ENCODE results near the gene IRF7.

The IRF7 gene

GRCh38 chr11:606245-606644 is 9.5 kb downstream of the IRF7 start:
- no peak for DNase-seq

DNA sequence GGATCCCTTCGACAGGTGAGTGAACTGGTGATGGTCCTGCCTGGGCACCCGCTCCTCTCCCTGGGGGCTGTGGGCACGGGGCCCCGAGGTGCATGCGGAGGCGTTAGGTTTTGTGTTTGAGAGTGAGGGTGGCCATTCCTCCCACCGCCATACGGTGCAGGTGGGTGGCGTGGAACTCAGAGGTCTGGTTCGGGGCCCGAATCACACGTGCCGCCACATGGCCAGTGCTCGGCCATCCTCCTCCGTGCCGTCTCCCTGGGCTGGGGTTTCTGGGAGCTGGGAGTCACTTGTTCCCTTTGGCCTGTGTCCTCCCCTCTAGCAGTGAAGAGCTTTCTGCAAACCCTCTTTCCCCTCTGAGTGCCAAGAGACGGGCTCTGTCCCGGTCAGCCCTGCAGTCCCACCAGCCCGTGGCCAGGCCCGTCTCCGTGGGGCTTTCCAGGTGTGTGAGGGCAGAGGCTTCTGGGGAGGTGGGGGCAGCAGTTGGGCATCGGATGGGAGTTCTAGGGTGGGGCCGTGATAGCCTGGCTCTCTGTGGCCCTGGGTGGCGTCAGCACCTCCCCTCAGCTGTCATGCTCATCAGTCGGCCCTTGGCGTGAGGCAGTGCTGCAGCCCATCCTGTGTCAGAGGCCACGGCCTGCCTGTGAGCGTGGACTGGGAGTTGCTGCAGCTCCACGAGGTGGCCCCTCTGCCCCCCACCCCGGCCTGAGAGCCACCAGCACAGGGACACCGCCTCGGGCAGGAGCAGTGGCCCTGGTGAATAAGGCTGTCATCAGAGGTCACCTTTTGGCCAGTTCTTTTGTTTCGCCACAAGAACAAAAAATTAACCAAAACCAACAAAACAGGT is 10.2 kb downstream of the IRF7 start:
- DNase-seq, result no peak

GRCh38 chr11:603154-603553 is 12.6 kb downstream of the IRF7 start:
- DNase-seq, result no peak

DNA sequence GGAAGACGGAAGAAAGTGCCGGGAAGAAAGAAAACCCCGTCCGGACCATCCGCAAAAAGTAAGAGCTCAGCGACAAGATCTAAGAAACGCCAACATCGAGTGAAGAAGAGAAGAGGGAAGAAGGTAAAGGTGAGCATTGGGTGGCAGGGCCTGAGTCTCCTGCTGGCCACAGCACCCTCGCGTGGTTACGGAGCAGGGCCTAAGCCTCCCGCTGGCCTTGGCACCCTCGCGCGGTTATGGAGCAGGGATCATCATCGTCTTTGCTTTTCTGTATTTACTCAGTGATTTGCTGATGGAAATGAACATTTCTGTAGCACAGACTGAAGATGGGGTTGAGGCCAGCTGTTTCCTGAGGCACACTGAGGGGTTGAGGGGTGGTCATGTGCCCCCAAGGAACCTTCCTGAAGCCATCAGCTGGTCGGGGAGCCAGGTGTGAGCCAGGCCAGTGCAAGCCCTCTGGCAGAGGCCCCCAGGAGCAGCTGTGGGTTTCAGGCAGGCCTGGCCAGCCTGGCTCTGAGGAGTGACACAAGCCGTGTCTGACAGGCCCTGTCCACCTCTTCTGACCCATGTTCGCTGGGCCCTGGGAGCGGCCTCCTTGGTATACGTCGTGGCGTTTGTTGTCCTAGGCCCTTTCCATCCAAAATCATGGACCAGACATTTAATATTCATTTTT is 14.0 kb downstream of the IRF7 start:
- DNase-seq, result no peak

GRCh38 chr11:598005-598680 is 17.6 kb downstream of the IRF7 start:
- DNase-seq, result no peak

DNA sequence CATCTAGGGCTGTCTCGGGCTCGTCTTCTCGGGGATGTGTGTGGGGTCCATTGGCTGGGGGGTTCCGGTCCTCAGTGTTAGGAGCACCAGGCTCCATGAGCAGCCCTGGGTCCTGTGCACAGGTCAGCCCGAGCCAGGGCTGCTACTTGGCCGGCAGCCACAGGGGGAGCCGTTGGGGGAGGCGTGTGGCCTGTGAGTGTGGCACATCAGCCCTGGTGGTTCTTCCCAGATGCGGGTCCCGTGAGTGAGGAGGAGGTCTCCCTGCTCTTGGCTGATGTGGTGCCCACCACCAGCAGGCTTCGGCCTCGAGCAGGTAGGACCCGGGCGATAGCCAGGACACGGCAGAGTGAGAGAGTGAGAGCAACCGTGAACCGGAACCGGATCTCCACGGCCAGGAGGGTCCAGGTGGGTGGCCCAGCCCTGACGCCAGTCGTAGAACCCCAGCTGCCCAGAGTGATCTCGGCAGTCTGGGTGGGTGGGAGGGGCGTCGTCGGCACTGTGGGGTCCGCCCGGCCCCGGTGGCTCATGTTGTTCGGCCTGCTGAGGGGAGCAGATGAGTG is 18.5 kb downstream of the IRF7 start:
- DNase-seq, result peak; percentile 6

DNA sequence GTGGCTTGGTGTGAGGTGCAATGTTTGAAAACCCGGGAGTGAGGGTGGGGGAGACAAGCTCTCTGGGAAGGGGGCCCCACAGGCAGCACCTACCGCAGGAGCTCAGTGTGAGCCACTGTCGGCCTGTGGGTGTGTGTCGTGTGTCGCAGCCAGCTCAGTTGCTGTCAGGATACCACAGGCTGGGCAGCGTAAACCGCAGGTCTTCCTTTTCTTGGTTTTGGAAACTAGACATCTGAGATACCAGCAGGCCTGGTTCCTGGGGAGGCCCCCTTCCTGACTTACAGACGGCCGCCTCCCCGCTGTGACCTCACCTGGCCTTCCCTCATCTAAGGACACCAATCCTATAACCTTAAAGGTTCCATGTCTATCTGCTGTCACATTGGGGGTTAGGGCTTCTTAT is 19.4 kb downstream of the IRF7 start:
- no peak for DNase-seq

DNA sequence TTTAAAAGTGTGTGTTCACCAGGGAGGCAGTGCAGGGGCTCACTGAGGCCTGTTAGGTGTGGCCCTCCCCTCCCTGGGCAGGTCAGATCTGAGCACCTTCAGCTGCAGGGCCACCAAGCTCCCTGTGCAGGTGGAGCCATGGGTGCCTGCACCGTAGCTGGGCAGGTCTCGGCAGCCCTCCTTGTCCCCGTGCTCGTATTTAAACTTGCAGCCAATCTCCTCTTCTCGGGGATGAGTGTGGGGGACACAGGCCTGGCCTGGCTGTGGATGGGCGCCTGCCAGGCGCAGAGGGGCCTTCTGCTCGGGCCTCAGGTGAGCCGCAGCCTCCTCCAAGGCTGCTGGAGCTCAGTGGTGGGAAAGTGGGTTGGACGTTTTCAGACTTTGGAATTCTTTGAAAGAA is 20.4 kb downstream of the IRF7 start:
- DNase-seq, result no peak

DNA sequence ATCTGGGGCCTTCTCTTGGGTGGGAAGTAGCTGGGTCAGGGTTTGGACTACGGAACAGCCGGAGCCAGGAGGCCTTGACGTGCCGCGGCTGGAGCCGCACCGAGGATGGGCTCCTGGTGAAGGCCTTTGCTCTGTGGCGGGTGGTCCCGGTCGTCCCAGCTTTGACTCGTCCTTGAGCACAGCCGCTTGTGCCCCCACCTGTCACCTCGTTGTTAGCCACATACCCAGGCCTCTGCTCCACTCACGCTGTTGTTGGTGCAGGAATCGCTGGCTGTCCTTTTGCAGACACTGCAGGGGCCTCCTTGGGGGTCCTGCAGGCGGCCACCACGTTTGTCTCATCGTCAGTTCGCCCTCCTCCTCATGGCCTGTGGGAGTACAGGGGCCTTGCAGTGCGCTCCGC is 22.4 kb downstream of the IRF7 start:
- DNase-seq, result no peak

DNA sequence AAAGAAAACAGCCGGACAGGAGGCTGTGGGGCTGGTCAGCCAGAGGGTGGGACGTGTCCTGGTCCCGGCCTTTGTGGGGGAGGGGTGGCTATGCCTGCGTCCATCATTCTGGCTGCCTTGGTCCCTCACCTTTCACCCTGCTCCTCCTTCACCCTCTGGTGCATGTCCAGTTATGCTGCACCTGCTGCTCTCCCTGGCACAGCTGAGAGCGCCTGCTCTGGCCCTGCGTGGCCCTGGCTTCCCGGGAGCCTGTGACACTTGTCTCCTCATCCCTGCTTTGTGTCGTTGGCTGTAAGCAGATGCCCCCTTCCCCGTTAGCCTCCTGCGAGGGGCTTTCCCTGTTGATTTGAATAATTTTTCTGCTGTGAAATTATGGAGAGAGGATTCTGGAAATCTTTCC is 22.8 kb downstream of the IRF7 start:
- DNase-seq, result no peak

GRCh38 chr11:592501-592900 is 23.2 kb downstream of the IRF7 start:
- DNase-seq, result no peak

DNA sequence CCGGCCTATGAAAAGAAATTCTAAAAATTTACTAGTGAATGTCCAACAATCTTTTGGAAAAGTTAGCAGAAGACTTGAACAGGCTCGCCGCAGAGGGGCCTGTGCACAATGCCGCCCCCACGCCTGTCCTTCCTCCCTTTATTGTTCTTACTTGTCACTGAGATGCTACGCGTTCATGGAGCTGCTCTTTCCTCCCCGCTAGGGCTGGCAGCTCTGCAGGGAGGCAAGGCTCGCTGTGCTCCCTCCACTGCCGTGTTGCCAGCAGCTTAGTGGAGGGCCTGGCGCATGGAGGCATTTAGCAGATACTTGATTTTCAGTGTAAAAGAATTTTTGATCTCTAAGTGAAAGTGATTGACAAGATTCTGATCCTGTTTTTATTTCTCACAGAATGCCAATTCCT is 24.8 kb downstream of the IRF7 start:
- DNase-seq, result no peak

- DNase-seq, result no peak
Observed at GRCh38 chr11:589798-590197, 26.0 kb downstream of the IRF7 start.

DNA sequence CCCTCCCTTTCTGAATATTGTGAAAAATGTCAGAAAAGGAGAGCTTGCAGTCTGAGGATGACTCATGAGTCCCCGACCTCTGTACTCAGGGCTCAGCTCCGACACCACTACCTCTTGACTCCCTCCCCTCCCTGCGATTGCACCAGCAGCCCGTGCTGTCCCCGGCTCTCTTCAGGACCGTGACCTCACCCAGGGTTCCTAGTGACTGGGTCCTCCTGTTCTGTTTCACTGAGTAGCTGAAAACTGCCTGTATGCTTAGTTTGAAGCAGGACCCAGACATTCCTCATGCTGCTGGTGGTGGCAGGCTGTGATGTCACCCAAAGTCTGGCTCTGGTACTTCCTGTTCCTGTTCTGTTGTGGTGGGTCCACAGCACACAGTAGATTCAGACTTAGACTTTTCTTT is 27.8 kb downstream of the IRF7 start:
- no peak for DNase-seq

DNA sequence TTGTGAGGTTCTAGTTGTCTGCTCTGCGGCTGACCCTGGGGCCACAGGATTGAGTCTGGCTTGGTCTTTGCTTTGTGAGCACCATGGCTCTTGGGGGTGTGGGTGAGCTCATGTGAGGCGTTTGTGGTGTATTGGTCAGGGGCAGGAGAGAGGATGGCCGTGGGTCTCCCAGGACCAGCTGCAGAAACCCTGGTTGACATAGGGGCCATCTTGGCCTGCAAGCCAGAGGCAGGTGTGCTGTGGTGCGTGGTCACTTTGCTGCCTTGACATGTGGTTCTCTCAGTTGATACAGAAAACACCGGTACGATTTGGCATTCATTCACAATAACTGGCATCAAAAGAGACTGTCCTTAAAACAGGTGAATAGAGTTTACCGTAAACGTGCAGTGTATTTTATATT is 28.2 kb downstream of the IRF7 start:
- no peak for DNase-seq

DNA sequence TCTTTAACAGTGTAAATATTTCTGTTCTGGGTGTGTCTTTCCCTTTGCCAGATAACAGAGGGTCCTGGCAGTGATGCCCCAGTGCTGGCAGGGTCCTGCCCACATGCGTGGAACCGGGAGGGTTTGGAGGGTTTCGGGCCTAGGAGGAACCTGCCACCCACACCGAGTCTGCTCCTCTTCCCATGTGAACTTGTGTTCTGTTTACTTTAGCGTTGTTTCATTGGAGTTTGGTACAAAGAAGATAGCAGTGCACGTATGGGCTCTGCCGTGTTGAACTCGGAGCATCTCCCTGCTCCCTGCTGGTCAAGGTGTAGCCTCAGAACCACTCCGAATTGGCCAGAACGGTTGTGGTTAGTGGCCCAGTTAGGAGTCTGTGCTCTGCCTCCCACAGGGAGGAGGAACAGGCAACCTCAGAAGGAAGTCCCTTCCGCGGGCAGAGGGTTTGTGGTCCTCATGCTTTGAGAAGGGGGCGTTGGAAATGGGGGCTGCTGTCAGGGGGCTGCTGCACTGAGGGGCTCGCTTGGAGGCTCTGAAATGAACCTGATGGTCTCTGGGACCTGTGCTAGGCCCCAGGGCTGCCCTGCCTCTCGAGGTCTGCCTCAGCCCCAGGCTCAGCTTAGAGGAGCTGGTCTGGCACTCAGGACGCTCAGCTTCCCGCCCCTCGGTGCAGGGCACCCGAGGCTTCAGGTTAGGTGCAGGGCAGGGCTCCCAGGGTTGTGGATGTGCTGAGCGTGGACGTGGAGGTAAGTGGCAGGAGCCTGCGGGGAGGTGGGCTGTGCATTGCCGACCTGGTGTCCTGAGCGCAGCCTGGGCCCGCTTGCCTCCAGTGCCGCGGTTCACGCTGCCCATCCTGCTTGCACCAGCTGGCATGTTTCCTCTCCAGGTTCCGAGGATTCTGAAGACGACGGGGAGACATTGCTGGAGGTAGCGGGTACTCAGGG is 29.1 kb downstream of the IRF7 start:
- DNase-seq, result no peak

DNA sequence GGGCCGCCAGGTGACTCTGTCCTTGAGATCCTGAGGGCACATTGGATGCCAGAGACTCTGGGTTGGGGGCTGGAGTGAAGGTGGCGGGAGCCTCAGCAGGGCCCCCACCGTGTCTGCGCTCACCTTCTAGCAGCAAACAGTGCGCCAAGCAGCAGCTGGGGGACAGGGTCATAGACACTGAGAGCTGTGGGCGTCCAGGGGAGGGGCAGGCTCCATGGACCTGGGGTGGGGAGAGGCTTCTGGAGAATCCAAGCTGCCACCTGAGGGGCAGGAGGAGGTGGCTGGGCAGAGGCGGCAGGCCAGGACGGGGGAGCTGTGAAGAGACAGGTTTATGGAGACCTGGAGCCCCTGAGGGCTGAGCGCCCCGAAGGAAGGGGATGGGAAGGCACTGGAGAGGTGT is 31.5 kb downstream of the IRF7 start:
- DNase-seq, result no peak

GRCh38 chr11:581752-582151 is 34.0 kb downstream of the IRF7 start:
- DNase-seq, result no peak

DNA sequence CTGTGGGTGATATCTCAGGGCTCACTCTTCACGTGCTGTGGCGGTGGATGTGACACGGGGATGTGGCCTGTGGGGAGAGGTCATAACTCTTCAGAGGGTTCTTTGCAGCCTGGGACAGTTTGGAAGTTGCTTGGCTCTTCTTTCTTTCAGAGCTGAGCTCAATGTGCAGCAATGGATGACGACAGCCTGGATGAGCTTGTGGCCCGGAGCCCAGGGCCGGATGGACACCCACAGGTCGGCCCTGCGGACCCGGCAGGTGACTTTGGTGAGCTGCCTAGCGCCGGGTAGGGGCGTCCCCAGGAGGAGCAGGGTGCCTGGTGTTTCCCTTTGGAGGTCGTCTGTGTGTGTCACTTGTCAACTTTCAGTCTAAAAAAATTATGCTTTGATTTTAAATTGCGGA is 34.4 kb downstream of the IRF7 start:
- DNase-seq, result no peak

GRCh38 chr11:579830-580601 is 35.7 kb downstream of the IRF7 start:
- no peak for DNase-seq

DNA sequence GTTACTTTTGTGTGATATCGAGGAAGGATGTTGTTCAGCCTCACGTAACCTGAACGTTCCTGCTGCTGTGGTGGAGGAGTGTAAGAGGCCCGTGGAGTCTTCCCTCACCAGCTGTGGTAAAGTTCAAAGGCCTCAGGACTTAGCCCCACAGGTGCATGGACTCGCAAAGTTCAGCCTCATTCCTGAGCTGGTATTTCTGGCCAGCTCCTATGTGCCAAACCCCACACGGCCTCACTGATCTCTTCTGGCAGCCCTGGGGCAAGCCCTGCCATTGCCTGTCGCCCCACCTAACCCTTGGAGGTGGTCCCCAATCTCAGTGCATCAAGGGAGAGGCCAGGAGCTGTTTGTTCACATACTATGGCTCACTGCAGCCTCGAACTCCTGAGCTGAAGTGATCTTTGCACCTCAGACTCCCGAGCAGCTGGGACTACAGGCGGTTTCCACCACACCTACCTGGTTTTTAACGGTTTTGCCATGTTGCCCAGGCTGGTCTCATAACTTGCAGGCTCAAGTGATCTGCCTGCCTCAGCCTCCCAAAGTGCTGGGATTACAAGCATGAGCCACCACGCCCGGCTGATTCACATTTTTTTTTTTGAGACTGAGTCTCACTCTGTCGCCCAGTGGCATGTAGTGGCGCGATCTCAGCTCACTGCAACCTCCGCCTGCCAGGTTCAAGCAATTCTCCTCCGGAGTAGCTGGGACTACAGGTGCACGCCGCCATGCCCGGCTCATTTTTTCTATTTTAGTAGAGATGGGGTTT is 37.3 kb downstream of the IRF7 start:
- DNase-seq, result no peak

All from NCI-H82 (cell line).